HG02623 (cell line): ENCODE measurements around the gene OPCML.

Experiments used
- ATAC-seq: cut with Tn5 transposase; IDR thresholded peaks from one replicate; pipeline ENCODE4 v1.9.1; 2021; ENCODE audit warnings: moderate library complexity; ENCODE audit not compliant: unreplicated experiment

The OPCML gene

GRCh38 chr11:133414506-133414905 lies 117.8 kb downstream of the OPCML start:
- no peak for ATAC-seq

- no peak for ATAC-seq
These were observed 118.6 kb downstream of the OPCML start for GRCh38 chr11:133413703-133414102.

GRCh38 chr11:133409799-133410198 lies 122.5 kb downstream of the OPCML start:
- no peak for ATAC-seq

- no peak for ATAC-seq
These were observed 123.4 kb downstream of the OPCML start for GRCh38 chr11:133408936-133409335.

GRCh38 chr11:133408402-133408801 lies 123.9 kb downstream of the OPCML start:
- ATAC-seq, result no peak

GRCh38 chr11:133406489-133406888 lies 125.8 kb downstream of the OPCML start:
- no peak for ATAC-seq

GRCh38 chr11:133403900-133404299 lies 128.4 kb downstream of the OPCML start:
- peak; percentile 52 for ATAC-seq

GRCh38 chr11:133402551-133402950 lies 129.8 kb downstream of the OPCML start:
- no peak for ATAC-seq

- ATAC-seq, result no peak
These were observed 132.3 kb downstream of the OPCML start for GRCh38 chr11:133399855-133400625.

- ATAC-seq, result no peak
These were observed 133.0 kb downstream of the OPCML start for GRCh38 chr11:133399294-133399693.

GRCh38 chr11:133390803-133391202 lies 141.5 kb downstream of the OPCML start:
- no peak for ATAC-seq

GRCh38 chr11:133388975-133389568 lies 143.2 kb downstream of the OPCML start:
- no peak for ATAC-seq

GRCh38 chr11:133388260-133388659 lies 144.0 kb downstream of the OPCML start:
- no peak for ATAC-seq

GRCh38 chr11:133386852-133387251 lies 145.4 kb downstream of the OPCML start:
- ATAC-seq, result no peak

- no peak for ATAC-seq
These were observed 146.0 kb downstream of the OPCML start for GRCh38 chr11:133386262-133386661.

GRCh38 chr11:133385781-133386180 lies 146.5 kb downstream of the OPCML start:
- ATAC-seq, result no peak

- no peak for ATAC-seq
These were observed 147.6 kb downstream of the OPCML start for GRCh38 chr11:133384731-133385130.

- no peak for ATAC-seq
These were observed 148.6 kb downstream of the OPCML start for GRCh38 chr11:133383689-133384088.

- ATAC-seq, result no peak
These were observed 149.1 kb downstream of the OPCML start for GRCh38 chr11:133383201-133383600.

GRCh38 chr11:133382131-133382812 lies 150.0 kb downstream of the OPCML start:
- no peak for ATAC-seq

- no peak for ATAC-seq
These were observed 150.6 kb downstream of the OPCML start for GRCh38 chr11:133381761-133382130.

- ATAC-seq, result no peak
These were observed 166.2 kb downstream of the OPCML start for GRCh38 chr11:133366147-133366546.
